Endothelial cell of umbilical vein (primary cell): ENCODE data around the gene TNS4. TPM values are rescaled to one million over a fixed set of nuclear protein-coding genes. Genes with fewer than 3 reads are reported as not detected.

Experiments
- BruUV-seq: library from RNA; stranded (reverse); fragments of 400-500 nt; replicated peaks from 2 replicates; lab custom pipeline; 2021; lab: Mats Ljungman, UMichigan
- CTCF ChIA-PET: fragments of 300-600, 350-600 bp; sonication (Branson Sonifier 250); formaldehyde crosslinking; loops from one replicate; lab custom pipeline; 2021; ENCODE audit warnings: antibody characterized with exemption, inconsistent platforms; lab: Charles Lee
- POLR2A ChIA-PET: fragments of 300-600, 350-600 bp; sonication (Branson Sonifier 250); formaldehyde crosslinking; loops from one replicate; lab custom pipeline; 2021; ENCODE audit warnings: antibody characterized with exemption, inconsistent platforms; lab: Charles Lee
- DNase-seq: peaks from one replicate; pipeline ENCODE4 v3.0.0-alpha.2; 2011; ENCODE audit warnings: low read depth, low spot score
- FAIRE-seq: peaks from 2 replicates; lab custom pipeline; 2011; peaks lifted over from hg19 to GRCh38; lab: Jason Lieb, UNC
- H2AFZ ChIP-seq: 2 replicates; pipeline ENCODE4 v1.6.0; 2012; ENCODE audit warnings: low read depth, low read length, control low read depth, inconsistent platforms
- H3K27ac ChIP-seq: 2 replicates; pipeline ENCODE4 v1.5.1; 2011; ENCODE audit warnings: low read depth, mild to moderate bottlenecking, control low read depth, low read length, moderate library complexity; ENCODE audit not compliant: insufficient read depth
- H3K27me3 ChIP-seq, 2 experiments: 2 replicates each; pipeline versions ENCODE4 v1.6.0 to v1.6.1; 2011; ENCODE audit warnings: low read length in 2 of 2, mixed read lengths in 1 of 2; ENCODE audit not compliant: control insufficient read depth in 2 of 2, insufficient read depth in 2 of 2
- H3K36me3 ChIP-seq, 2 experiments: 2 replicates in 1 of 2; 3 replicates in 1 of 2; pipeline ENCODE4 v1.5.1; 2011; ENCODE audit warnings: low read length in 2 of 2, mild to moderate bottlenecking in 1 of 2, moderate library complexity in 1 of 2; ENCODE audit not compliant: control insufficient read depth in 2 of 2, insufficient read depth in 2 of 2; ENCODE audit errors: extremely low read depth in 1 of 2
- H3K4me1 ChIP-seq: 3 replicates; pipeline ENCODE4 v1.5.1; 2011; ENCODE audit warnings: mild to moderate bottlenecking, low read length; ENCODE audit not compliant: control insufficient read depth, insufficient read depth; ENCODE audit errors: extremely low read depth
- H3K4me2 ChIP-seq: 2 replicates; pipeline ENCODE4 v1.6.1; 2011; ENCODE audit warnings: low read length, control low read depth, mixed read lengths; ENCODE audit not compliant: insufficient read depth
- H3K4me3 ChIP-seq, 3 experiments: fragments of 200-600 bp in 1 of 3; sonication (generic), shearing (Covaris generic) in 1 of 3; replicated peaks in 1 of 3; 2 replicates each; pipeline ENCODE4 v1.5.1; 2011 to 2016; ENCODE audit warnings: control low read depth in 3 of 3, low read length in 3 of 3, mild to moderate bottlenecking in 2 of 3, inconsistent platforms in 1 of 3, low read depth in 1 of 3, moderate library complexity in 1 of 3; ENCODE audit not compliant: insufficient read depth in 1 of 3
- H3K79me2 ChIP-seq: 2 replicates; pipeline ENCODE4 v1.6.0; 2012; ENCODE audit warnings: low read length, inconsistent platforms; ENCODE audit not compliant: control insufficient read depth, insufficient read depth
- H3K9ac ChIP-seq: replicated peaks from 2 replicates; pipeline ENCODE3; 2011; ENCODE audit warnings: low read length, control low read depth; ENCODE audit not compliant: insufficient read depth; ENCODE audit errors: extremely low read depth
- H3K9me1 ChIP-seq: replicated peaks from 3 replicates; pipeline ENCODE4 v1.6.0; 2011; ENCODE audit warnings: mild to moderate bottlenecking, low read length; ENCODE audit not compliant: control insufficient read depth, insufficient read depth; ENCODE audit errors: extremely low read depth
- H3K9me3 ChIP-seq: replicated peaks from 2 replicates; pipeline ENCODE4 v1.5.1; 2012; ENCODE audit warnings: low read length, inconsistent platforms; ENCODE audit not compliant: control insufficient read depth, insufficient read depth
- H4K20me1 ChIP-seq: replicated peaks from 2 replicates; pipeline ENCODE3; 2011; ENCODE audit warnings: mild to moderate bottlenecking, low read length; ENCODE audit not compliant: control insufficient read depth, insufficient read depth; ENCODE audit errors: extremely low read depth
- CTCF ChIP-seq, 2 donors: IDR thresholded peaks; 1 replicate in 1 of 2; 2 replicates in 1 of 2; pipeline ENCODE4 v1.5.1; 2011; ENCODE audit warnings: low read length in 2 of 2, mild to moderate bottlenecking in 2 of 2, moderate library complexity in 2 of 2, control low read depth in 1 of 2, inconsistent platforms in 1 of 2, low read depth in 1 of 2; ENCODE audit not compliant: insufficient read depth in 1 of 2; ENCODE audit errors: extremely low read depth in 1 of 2
- EZH2 ChIP-seq: IDR thresholded peaks from 2 replicates; pipeline ENCODE4 v1.6.1; 2012; ENCODE audit warnings: borderline replicate concordance, low read depth, mild to moderate bottlenecking, moderate library complexity, low read length, inconsistent platforms; ENCODE audit not compliant: severe bottlenecking
- FOS ChIP-seq: IDR thresholded peaks from 2 replicates; pipeline ENCODE4 v1.6.1; 2011; ENCODE audit warnings: mild to moderate bottlenecking, low read length, moderate library complexity, borderline replicate concordance; ENCODE audit not compliant: insufficient read depth
- GATA2 ChIP-seq: IDR thresholded peaks from 2 replicates; pipeline ENCODE4 v1.7.0; 2011; ENCODE audit warnings: low read depth, mild to moderate bottlenecking, moderate library complexity, mixed read lengths, low read length; ENCODE audit not compliant: insufficient read length, insufficient read depth
- JUN ChIP-seq: IDR thresholded peaks from 2 replicates; pipeline ENCODE4 v1.6.1; 2011; ENCODE audit warnings: borderline replicate concordance, low read depth; ENCODE audit not compliant: insufficient read length, insufficient read depth
- MAX ChIP-seq: IDR thresholded peaks from 2 replicates; pipeline ENCODE4 v1.6.1; 2011; ENCODE audit not compliant: insufficient read depth, insufficient read length
- MYC ChIP-seq: IDR thresholded peaks from one replicate; pipeline ENCODE4 v1.6.1; 2011; ENCODE audit warnings: mild to moderate bottlenecking, low read depth, low read length
- POLR2A ChIP-seq: IDR thresholded peaks from 2 replicates; pipeline ENCODE4 v1.6.1; 2012; ENCODE audit warnings: low read depth, mild to moderate bottlenecking, control low read depth, low read length
- POLR2AphosphoS5 ChIP-seq: IDR thresholded peaks from 2 replicates; pipeline ENCODE4 v1.6.1; 2012; ENCODE audit warnings: low read depth, mild to moderate bottlenecking, control low read depth, low read length, moderate library complexity; ENCODE audit not compliant: insufficient read depth
- dilution Hi-C: fragments of 300-500 bp; cut with MboI; formaldehyde crosslinking; loops from one replicate; pipeline ENCODE4 v1.15.0; 2019; ENCODE audit warnings: low sequenced_read_pairs; ENCODE audit not compliant: extremely low pct_ligation_motif_present
- intact Hi-C: fragments of 100-400 bp; cut with micrococcal nuclease; formaldehyde crosslinking; loops from one replicate; pipeline ENCODE4 v1.10.0; 2022
- polyA plus RNA-seq, 4 experiments: library from polyadenylated mRNA; depleted of rRNA in 3 of 4; stranded (reverse) in 3 of 4; unstranded in 1 of 4; fragments of >200 nt; gene quantifications; 2 replicates each; pipeline versions ENCODE4 v1.2.1 to v1.2.3, GENCODE V29; 2011 to 2012; ENCODE audit warnings: missing spikeins in 1 of 4
- total RNA-seq: library from RNA; stranded (reverse); gene quantifications from 2 replicates; pipeline ENCODE4 v1.2.3, GENCODE V29; 2021

Gene TNS4
- total and polyA plus RNA-seq, 2 donors (not counting 3 experiments of a cell fraction or from before 2014, with no cell fraction given), result not detected

GRCh38 chr17:40473573-40474365 lies 27.7 kb downstream of the TNS4 start:
- intact Hi-C loops (no loop called here), dilution Hi-C loops (no loop called here)
- Histone ChIP-seq H3K9me3 (no peaks in the 10 kb centered on the region), H3K4me2 (no peak overlapping the region), H3K9me1 (no peaks in the 10 kb centered on the region), H3K36me3 (no peaks in the 10 kb centered on the region), H3K27ac (no peak overlapping the region), H2AFZ (no peak overlapping the region), H3K27me3 (peaks cover 0 to 4% of the 10 kb centered on the region in 2 experiments), H4K20me1 (no peaks in the 10 kb centered on the region), H3K79me2 (no peaks in the 10 kb centered on the region), H3K4me3 (no peak overlapping the region), H3K4me1 (no peaks in the 10 kb centered on the region), H3K9ac (no peak overlapping the region)
- TF ChIP-seq JUN (no peak), GATA2 (no peak), MAX (no peak), CTCF (IDR thresholded peaks at IDR 0.05; ENCODE audit: extremely low read depth in 1 of 2, insufficient read depth in 1 of 2, low read depth in 1 of 2, low read length in 2 of 2) (no peak), POLR2AphosphoS5 (no peak), MYC (no peak), EZH2 (no peak), FOS (no peak), POLR2A (no peak)
- no TSS peak for BruUV-seq
- DNase-seq, result no peak
- FAIRE-seq, result no peak
- ChIA-PET POLR2A (no interaction called here), CTCF (interaction anchor here (1.4 to 9.5 kb wide), 2 partner anchors 32 to 61 kb away, joined by 4 to 148 read pairs; no protein-coding TSS in a partner anchor)
